Subcutaneous abdominal adipose tissue (tissue), 5 donors: ENCODE results near the gene SERPINC1.

Source experiments
- H3K27ac ChIP-seq: one replicate; pipeline ENCODE4 v1.7.0; 2013; ENCODE audit warnings: low read depth, mild to moderate bottlenecking, inconsistent platforms, low read length, moderate library complexity
- H3K27me3 ChIP-seq, 5 donors: one replicate each; pipeline ENCODE4 v1.7.0; 2013; ENCODE audit warnings: low read length in 5 of 5, inconsistent platforms in 1 of 5; ENCODE audit not compliant: control insufficient read depth in 5 of 5, insufficient read depth in 4 of 5
- H3K36me3 ChIP-seq, 5 donors: one replicate each; pipeline ENCODE4 v1.7.0; 2013; ENCODE audit warnings: low read length in 5 of 5; ENCODE audit not compliant: control insufficient read depth in 5 of 5, insufficient read depth in 5 of 5
- H3K4me1 ChIP-seq, 5 donors: one replicate each; pipeline ENCODE4 v1.7.0; 2013; ENCODE audit warnings: low read length in 5 of 5, mild to moderate bottlenecking in 3 of 5, moderate library complexity in 1 of 5; ENCODE audit not compliant: control insufficient read depth in 5 of 5, insufficient read depth in 5 of 5
- H3K4me3 ChIP-seq, 5 donors: one replicate each; pipeline ENCODE4 v1.7.0; 2013; ENCODE audit warnings: low read length in 5 of 5, low read depth in 1 of 5
- H3K9ac ChIP-seq, 5 donors: one replicate each; pipeline ENCODE4 v1.7.0; 2013; ENCODE audit warnings: low read length in 5 of 5, mild to moderate bottlenecking in 4 of 5, moderate library complexity in 3 of 5
- H3K9me3 ChIP-seq, 5 donors: one replicate each; pipeline ENCODE4 v1.7.0; 2013; ENCODE audit warnings: low read length in 5 of 5; ENCODE audit not compliant: control insufficient read depth in 5 of 5
- donor health status: healthy.
- donor health status: healthy.
- donor health status: healthy.
- donor health status: healthy.
- donor health status: healthy.

The SERPINC1 gene

DNA sequence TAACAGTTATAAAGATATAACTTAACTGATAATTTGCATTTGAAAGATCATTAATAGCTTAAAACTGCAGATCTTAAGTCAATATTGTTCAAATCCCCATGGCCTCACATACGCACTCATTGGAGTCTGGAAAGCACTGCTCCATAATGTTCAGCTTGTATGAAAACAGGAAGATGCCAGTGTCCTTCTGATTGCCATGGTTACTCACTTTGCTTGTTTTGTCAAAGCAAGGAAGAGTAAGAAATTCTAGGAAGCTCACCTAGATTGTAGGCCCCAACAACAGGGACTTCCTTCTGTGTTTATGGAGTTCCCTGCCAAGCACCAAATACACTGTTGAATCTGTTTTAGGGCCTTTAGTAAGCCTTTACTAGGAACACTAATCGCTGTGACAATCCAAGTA, 60.2 kb downstream of the SERPINC1 start:
- peaks cover 26 to 60% (median 40%) of the 10 kb centered on the region in 5 donors for H3K36me3 ChIP-seq
- H3K4me3 ChIP-seq, result no peak overlapping the region
- no peak overlapping the region for H3K9ac ChIP-seq
- H3K4me1 ChIP-seq, result peaks cover 0 to 7% (median 3%) of the 10 kb centered on the region in 5 donors
- H3K27ac ChIP-seq, result no peak overlapping the region
- no peaks in the 10 kb centered on the region for H3K27me3 ChIP-seq
- no peaks in the 10 kb centered on the region for H3K9me3 ChIP-seq

DNA sequence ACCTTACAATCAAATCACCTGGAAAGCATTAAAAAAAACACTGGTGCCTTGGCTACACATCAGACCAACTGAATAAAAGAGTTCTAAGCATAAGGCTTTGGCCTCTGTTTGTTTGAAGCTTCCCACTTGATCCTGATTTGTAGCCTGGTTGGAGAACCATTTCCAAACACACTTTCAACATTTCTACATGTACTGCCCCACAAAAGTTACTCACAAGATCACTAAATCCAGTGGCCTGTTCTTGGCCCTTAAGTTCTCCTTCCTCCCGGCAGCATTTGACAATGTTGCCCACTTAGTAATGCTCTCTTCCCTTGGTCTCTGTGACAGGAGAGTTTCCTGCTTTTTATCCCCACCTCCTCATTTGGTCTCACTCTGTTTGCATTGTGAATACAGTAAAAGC, 61.1 kb downstream of the SERPINC1 start:
- no peak overlapping the region for H3K9ac ChIP-seq
- peaks cover 28 to 55% (median 42%) of the 10 kb centered on the region in 5 donors for H3K36me3 ChIP-seq
- no peaks in the 10 kb centered on the region for H3K9me3 ChIP-seq

More for the DNA sequence above, 61.1 kb downstream of the SERPINC1 start:
- H3K27me3 ChIP-seq, result no peaks in the 10 kb centered on the region
- peaks cover 0 to 7% (median 3%) of the 10 kb centered on the region in 5 donors for H3K4me1 ChIP-seq
- H3K4me3 ChIP-seq, result no peak overlapping the region
- no peak overlapping the region for H3K27ac ChIP-seq
